ENCODE measurements around the gene IGF2BP3.

The IGF2BP3 gene

GRCh38 chr7:23261843-23262452, 208.3 kb downstream of the IGF2BP3 start:
- Histone ChIP-seq H3K36me3 (ENCODE audit: control insufficient read depth, insufficient read depth, low read length) (no peaks in the 10 kb centered on the region), H3K4me3 (replicated peaks; ENCODE audit: low read depth, low read length) (no peak overlapping the region), H3K27me3 (replicated peaks; ENCODE audit: control insufficient read depth, insufficient read depth, low read length) (no peaks in the 10 kb centered on the region; the same call in 1 of the 2 replicates)
- peak; percentile 29 for DNase-seq (ENCODE audit: extremely low read depth, insufficient read length)
- TF ChIP-seq, protein P1, sequence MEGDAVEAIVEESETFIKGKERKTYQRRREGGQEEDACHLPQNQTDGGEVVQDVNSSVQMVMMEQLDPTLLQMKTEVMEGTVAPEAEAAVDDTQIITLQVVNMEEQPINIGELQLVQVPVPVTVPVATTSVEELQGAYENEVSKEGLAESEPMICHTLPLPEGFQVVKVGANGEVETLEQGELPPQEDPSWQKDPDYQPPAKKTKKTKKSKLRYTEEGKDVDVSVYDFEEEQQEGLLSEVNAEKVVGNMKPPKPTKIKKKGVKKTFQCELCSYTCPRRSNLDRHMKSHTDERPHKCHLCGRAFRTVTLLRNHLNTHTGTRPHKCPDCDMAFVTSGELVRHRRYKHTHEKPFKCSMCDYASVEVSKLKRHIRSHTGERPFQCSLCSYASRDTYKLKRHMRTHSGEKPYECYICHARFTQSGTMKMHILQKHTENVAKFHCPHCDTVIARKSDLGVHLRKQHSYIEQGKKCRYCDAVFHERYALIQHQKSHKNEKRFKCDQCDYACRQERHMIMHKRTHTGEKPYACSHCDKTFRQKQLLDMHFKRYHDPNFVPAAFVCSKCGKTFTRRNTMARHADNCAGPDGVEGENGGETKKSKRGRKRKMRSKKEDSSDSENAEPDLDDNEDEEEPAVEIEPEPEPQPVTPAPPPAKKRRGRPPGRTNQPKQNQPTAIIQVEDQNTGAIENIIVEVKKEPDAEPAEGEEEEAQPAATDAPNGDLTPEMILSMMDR (IDR thresholded peaks at IDR 0.05; ENCODE audit: insufficient read depth, low read length, poor library complexity, severe bottlenecking) = peak; percentile 91

- DNase-seq (ENCODE audit: extremely low read depth, insufficient read length) = no peak
- no peak overlapping the region for H3K4me3 ChIP-seq (replicated peaks; ENCODE audit: low read depth, low read length)
- no peaks in the 10 kb centered on the region for H3K36me3 ChIP-seq (ENCODE audit: control insufficient read depth, insufficient read depth, low read length)
- no peaks in the 10 kb centered on the region; the same call in 1 of the 2 replicates for H3K27me3 ChIP-seq (replicated peaks; ENCODE audit: control insufficient read depth, insufficient read depth, low read length)
- TF ChIP-seq, protein P1 (IDR thresholded peaks at IDR 0.05; ENCODE audit: insufficient read depth, low read length, poor library complexity, severe bottlenecking) = no peak
These were observed 209.9 kb downstream of the IGF2BP3 start for GRCh38 chr7:23260371-23260770.

All from GM06990 (cell line).